Measurements from ENCODE around the gene WDFY2.

The WDFY2 gene

GRCh38 chr13:51756651-51757050, 172.4 kb downstream of the WDFY2 start:
- no peak for TF ChIP-seq CTCF (conservative IDR thresholded peaks at IDR 0.05)
- H3K27ac ChIP-seq = no peak overlapping the region

GRCh38 chr13:51758691-51759090, 174.4 kb downstream of the WDFY2 start:
- H3K27ac ChIP-seq = no peak overlapping the region
- no peak for TF ChIP-seq CTCF (conservative IDR thresholded peaks at IDR 0.05)

GRCh38 chr13:51759240-51759639, 175.0 kb downstream of the WDFY2 start:
- no peak overlapping the region for H3K27ac ChIP-seq
- TF ChIP-seq CTCF (conservative IDR thresholded peaks at IDR 0.05) = no peak

DNA sequence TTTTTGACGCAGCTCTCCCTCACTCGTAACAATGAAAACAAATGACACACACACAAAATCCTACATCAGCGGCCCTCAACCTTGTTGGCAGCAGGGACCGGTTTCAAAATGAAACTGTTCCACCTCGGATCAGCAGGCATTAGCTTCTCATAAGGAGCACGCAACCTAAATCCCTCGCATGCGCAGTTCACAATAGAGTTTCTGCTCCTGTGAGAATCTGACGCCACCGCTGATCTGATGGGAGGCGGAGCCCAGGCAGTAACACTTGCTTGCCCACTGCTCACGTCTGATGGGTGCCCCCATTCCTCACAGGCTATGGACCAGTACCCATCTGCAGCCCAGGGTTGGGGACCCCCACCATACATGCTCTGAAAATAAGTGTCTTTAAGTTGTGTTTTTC, 176.3 kb downstream of the WDFY2 start:
- no peak for TF ChIP-seq CTCF (conservative IDR thresholded peaks at IDR 0.05)
- H3K27ac ChIP-seq = no peak overlapping the region

DNA sequence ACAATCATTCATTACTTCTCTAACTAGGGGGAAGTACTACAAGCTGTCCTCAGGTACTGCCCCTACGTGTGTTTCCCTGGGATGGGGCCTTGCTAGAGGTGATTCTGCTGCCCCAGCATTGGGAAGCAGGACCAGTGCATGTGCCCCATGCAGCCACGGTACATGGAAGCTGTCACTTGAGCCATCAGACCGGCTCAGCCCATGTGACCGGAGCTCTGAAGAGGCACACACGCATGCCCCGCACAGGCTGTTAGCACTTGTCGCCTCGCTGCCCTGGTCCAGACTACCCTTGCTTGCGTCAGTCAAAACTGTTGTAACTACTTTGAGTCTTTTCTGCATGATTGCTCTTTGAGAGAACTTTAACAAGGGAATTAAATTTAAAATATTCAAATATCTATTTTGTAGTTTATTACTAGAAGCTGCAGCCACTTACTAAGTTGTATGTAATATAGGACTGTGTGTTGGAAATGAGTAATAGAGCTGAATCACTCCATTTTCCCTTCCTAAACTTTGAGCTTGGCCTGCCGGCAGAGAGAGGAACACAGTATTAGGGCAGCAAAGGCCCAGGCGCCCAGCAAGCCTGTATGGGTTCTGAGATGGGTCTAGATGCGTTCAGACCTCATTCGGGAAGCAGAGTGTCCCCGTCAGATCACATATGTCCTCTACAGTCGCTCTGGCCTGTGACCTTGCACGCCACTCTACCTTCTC, 177.5 kb downstream of the WDFY2 start:
- TF ChIP-seq CTCF (conservative IDR thresholded peaks at IDR 0.05) = no peak
- no peak overlapping the region for H3K27ac ChIP-seq

DNA sequence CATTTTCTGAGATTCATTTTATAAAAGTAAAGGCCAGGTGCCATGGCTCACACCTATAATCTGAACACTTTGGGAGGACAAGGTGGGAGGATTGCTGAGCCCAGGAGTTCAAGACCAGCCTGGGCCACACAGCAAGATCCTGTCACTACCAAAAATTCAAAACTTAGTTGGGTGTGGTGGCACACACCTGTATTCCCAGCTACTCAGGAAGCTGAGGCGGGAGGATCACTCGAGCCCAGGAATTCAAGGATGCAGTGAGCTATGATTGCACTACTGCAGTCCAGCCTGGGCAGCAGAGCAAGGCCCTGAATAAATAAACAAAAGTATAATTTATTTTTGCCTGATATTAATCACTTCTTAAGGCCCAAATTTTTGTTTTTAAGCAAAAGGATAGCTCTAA, 179.2 kb downstream of the WDFY2 start:
- no peak for TF ChIP-seq CTCF (conservative IDR thresholded peaks at IDR 0.05)
- H3K27ac ChIP-seq = no peak overlapping the region

DNA sequence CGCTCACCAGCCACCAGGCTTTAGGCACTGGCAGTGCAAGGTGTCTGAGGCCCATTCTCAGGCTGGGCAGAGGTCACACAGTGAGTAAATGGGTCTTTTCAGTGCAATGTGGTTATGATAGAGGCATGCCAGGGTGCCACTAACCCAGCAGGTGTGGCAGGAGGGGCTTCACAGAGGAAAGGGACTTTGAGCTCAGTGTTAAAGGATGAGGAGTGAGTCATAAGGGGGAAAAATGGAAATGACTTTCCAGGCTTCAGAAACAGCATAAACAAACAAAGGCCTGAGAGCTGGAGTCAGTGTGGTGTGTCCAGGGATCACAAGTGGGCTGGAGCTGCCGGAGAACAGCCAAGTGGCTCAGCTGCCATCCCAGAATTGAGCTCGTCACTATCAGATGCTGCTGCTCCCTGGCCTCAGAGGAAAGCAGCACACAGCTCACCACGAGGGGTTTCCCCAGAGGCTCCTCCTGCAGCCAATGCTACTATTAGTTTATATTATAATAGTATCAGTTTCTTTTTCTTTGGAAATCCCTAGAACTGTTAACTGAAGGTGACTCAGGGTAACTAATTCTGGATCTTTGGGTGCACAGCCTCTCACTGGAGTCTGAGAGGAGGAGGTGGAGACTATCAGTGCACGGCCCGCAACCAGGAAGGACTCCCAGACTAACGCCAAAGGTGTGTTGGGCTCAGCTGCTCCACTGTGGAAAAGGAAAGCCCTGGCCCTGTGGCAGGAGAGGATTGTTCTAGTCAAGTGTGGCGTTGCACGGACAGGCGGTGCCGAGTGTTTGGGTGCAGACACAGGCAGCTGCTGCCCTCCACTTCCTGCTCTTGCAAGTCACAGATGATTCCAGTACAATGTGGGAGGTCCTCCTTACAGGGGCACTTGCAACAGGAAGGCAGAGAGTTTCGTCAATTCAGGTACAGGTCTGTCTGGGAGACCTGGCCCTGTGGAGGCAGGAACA, 180.2 kb downstream of the WDFY2 start:
- TF ChIP-seq CTCF (conservative IDR thresholded peaks at IDR 0.05) = no peak

More for the DNA sequence above, 180.2 kb downstream of the WDFY2 start:
- H3K27ac ChIP-seq = no peak overlapping the region

All from VCaP (cell line).